GM21390 (cell line): ENCODE results near the gene STIP1.

ENCODE experiments used
- ATAC-seq: cut with Tn5 transposase; IDR thresholded peaks from one replicate; pipeline ENCODE4 v1.9.1; 2021; ENCODE audit not compliant: unreplicated experiment

STIP1 gene

DNA sequence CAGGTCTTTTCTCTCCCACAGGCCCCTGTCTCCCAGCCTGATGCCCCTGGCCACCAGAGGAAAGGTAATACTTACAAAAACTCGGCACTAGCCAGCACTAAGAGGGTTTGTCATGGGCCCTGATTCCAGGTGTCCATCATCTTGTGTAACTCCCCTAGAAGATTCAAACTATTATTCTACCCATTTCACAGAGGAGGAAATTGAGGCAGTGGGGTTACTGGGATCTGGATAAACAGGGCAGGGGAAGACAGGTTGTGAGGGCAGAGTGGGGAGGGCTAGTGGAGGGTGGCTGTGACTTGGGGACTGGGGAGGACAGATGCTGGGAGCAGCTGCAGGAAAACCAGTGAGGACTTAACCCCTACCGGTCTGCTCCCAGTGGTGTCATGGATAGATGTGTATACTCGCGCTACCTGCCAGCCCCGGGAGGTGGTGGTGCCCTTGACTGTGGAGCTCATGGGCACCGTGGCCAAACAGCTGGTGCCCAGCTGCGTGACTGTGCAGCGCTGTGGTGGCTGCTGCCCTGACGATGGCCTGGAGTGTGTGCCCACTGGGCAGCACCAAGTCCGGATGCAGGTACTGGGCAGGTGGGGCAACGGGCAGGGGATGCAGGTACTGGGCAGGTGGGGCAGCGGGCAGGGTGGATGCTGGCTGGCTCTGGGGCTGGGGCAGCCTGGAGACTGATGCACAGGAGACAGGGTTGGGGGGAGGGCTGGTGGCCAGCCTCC, 49.6 kb downstream of the STIP1 start:
- no peak for ATAC-seq

DNA sequence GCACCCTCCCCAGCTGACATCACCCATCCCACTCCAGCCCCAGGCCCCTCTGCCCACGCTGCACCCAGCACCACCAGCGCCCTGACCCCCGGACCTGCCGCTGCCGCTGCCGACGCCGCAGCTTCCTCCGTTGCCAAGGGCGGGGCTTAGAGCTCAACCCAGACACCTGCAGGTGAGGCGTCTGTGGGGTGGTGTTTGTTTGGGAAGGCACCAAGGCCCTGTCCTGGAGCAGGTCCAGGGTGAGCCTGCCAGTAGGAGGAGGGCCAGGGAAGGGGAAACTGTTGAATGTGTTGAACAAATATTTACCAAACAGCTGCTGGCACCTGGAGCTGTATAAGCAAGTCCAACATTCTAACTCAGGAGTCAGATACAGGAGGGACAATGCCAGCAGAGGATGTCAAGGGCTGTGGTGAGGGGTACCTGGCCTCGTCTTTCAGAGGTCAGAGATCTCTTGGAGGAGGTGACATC, 51.5 kb downstream of the STIP1 start:
- ATAC-seq = no peak

DNA sequence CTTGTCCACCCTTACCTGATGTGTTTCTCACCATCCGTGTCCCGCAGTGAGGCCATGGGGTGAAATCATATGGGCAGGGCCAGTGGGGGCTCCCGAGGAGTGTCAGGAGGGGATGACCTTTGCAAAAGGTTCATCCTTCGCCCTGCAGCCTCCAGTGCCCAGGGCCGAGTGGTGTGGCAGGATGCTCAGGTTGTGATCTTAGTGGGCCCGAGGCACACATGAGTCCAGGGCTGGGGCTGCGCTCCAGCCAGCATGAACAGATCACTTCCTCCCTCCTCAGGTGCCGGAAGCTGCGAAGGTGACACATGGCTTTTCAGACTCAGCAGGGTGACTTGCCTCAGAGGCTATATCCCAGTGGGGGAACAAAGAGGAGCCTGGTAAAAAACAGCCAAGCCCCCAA, 52.1 kb downstream of the STIP1 start:
- no peak for ATAC-seq

DNA sequence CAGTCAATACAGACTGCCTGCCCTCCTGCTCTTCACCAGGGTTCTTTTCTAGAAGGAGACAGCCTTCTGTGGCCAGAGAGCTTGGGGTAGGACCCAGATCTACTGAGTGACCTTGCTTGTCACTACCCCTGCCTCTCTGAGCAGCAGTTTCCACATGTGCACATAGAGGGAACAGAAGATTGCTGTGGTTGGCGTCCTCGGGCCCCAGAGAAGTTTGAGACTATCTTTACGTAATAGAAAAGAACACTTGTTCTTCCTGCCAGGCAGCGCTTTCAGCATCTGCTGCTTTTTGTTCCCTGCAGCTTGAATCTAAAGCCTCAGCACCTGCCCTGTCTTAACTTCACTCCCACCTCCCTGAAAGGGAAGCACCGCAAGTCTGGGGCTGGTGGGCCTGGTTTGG, 53.0 kb downstream of the STIP1 start:
- no peak for ATAC-seq

DNA sequence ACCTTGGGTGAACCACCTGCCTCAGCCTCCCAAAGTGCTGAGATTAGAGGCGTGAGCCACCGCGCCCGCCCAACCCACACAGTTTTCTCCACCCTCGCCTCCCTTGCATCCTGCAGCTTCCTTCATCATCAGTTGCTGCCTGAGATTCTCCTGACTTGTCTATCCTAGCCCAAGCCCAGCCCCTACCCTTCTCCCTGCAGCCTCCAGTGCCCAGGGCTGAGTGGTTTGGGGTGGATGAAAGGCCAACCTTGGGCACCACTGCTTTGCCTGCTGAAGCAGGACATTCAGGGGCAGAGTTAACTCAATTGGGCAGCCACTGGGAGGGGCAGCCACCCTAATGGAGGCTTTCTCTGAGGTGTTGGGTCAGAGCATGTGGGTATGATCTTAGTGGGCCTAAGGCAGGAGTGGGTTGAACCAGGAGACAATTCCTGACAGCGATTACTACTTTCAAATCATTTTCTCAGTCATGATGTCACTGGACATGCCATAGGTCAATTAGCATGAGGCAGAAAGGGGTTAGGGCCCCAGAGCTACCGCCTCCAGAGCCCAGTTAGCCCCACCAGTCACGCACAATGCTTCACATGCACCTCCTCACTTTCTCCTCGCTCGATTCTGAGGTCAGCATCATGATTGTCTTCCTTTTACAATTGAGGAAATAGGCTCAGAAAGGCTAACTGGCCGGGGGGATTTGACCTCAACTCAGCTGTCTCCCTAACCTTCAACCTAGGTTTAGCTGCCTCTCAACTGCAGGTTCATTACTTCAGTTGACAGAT, 53.9 kb downstream of the STIP1 start:
- ATAC-seq = no peak

DNA sequence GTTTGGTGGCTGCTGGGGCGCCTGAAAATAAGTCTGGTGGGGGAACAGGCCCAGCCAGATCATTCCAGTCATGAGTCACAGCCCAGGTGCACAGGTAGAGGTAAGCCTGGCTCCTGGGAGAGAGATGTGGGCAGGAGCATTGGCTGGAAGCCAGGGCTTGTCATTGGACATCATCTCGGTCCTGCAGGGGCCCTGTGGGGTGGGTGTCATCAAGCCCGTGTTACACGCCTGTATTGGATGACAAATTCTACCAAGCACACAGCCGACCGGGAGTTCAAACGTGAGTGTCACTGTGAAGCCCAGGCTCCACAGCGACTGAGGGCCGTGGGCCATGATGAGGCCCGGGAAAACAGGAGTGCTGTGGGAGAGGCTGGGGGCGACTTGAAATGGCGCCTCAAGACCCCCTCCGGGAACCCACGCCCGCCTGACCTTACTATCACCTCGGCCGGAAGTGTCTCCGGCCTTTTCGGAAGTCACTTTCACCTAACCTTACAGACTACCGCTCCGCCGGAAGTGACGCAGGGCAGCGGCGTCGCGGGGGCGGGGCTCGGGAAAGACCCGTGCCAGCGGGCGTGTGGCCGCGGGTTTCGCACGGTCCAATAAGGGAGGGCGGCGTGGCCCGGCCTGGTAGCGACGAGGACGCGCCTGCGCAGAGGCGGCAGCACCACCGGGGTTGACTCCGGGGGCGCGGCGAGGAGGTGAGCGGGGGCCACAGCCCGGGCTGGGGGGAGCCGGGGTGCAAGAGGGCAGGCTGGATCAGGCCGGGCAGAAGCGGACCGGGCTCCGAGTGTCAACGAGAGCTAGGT, 54.7 kb downstream of the STIP1 start, which contains the start of gene FKBP2:
Gene FKBP2, plus strand, starts transcription at position 661 of the 806 bp plus-strand sequence. CDS start 1,293 bp downstream, outside the sequence.
- ATAC-seq = peak; percentile 45

DNA sequence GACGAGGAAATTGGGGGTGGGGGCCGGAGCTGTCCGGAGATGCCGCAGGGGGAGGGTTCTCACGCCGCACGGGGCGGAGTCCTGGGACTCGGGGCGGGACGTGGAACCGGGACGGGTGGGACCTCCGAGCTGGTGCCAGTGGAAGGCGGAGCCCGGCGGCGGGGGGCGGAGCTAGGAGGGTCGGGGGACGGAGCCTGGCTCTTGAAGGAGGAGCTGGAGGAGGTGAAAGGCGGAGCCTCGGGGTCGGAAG, 55.2 kb downstream of the STIP1 start:
- ATAC-seq = peak; percentile 58

DNA sequence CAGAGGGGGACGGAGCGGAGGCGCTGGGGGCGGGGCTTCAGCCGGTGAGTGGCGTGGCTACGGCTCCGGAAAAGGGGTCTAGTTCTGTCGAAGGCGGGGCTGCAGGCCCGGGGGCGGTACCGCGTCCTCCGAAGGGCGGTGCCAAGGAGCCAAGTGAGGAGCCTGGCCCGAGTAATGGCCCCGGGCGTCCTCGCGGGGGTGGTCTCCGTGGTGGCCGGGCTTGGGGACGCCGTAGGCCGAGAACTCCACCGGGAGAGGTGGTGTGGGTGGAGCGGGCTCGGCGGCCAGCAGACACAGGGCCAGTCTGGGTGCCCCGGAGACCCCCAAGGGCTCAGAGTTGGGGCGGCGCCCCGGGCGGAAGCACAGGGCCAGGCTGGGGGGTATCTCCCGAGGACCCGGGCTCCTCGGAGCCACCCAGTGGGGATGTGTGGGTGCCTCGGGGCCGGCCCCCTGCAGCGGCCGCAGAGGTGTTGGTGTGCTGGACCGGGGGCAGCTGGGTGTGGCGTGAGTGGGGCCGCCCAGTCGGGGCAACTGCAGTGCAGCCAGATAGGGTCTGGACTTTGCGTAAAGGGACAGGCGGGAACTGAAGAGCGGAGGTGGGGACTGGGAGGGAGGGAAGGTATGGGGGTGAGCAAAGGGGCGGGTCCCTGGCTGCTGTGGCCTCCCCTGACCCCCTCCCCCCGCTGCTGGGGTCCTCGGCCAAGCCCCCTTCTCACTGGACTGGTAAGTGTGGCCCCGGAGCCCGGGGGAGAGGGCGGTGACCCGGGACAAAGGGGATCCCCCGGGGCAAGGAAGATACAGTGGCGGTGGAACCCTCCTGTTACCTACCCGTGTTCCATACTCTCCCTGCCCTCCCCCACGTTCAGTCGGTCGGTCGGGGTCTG, 55.8 kb downstream of the STIP1 start:
- peak; percentile 59 for ATAC-seq

DNA sequence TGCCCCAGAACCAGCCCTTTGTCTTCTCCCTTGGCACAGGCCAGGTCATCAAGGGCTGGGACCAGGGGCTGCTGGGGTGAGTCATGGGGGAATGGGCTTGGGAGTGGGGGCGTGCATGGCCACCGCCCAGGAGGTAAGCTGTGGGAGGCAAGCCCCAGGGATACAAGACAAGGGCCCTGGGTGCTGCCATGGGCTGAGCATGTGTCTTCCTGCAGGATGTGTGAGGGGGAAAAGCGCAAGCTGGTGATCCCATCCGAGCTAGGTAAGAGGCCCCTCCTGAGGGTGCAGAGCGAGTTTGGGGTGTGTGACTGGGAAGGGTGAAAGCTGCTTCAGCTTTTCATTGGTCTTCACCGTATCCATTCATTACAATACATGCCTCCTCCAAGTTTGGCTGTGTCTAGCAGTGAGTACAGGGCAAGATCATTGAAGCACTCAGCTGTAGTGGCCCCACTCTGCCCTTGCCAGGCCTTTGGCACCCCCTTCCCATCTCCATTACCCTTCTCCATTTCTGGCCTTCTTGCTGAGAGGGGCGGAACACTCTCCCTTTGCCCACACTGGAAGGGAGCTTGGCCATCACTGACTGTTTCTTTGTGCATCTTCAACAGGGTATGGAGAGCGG, 57.4 kb downstream of the STIP1 start:
- no peak for ATAC-seq

DNA sequence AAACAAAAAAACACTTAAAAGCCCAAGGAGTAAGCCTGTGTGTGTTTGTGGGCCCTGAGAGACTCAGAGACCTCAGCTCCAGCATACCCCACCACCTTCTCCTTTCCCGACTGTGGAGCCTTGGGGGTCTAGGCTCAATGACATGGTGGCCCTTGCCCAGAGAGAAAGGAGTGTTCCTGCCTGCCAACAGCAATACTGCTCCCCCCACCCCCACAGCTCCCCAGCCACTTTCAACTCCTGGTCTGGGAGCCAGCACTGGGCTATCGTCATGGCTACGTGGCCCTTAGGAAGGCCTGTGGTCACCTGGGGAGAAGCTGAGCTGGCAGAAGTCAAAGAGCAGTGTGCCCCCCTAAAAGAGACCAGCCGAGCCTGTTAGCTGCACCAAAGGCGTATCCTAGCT, 58.1 kb downstream of the STIP1 start:
- no peak for ATAC-seq

DNA sequence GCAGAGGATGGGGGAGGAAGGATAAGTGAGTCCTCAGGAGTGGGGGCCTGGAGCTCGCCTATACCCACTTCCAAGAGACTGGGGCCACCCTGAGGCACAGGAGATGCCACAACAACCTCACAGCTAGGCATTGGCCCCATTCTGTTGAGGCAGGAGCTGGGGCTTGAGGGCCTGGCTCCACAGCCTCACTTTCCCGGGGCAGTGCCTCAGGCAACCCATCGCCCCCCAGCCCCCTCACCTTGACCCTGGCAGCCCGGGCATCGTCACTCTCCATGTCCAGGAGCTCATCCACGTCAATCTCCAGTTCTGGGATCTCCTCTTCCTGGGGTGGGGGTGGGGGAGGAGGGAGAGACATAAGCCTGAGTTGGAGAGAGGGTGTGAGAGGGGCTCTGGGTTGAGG, 59.0 kb downstream of the STIP1 start:
- ATAC-seq = no peak

DNA sequence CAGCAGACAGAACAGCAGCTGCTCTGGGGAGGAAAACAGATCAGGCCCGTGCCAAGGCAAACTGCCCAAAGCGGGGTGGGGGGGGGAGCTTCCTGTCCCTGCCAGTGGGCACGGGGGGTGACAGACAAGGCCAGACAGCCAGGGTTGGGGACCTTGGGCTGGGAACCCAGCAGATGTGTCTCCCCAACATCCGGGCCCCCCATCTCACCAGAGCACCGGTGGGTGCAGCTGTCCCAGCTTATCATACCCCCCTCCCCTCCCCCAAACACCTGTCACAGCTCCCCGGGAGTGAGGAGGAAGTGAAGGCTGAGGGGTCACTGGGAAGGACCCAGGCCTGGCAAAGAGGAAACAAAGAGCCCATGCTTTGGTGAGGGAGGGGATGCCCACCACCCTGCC, 59.4 kb downstream of the STIP1 start:
- ATAC-seq = no peak

DNA sequence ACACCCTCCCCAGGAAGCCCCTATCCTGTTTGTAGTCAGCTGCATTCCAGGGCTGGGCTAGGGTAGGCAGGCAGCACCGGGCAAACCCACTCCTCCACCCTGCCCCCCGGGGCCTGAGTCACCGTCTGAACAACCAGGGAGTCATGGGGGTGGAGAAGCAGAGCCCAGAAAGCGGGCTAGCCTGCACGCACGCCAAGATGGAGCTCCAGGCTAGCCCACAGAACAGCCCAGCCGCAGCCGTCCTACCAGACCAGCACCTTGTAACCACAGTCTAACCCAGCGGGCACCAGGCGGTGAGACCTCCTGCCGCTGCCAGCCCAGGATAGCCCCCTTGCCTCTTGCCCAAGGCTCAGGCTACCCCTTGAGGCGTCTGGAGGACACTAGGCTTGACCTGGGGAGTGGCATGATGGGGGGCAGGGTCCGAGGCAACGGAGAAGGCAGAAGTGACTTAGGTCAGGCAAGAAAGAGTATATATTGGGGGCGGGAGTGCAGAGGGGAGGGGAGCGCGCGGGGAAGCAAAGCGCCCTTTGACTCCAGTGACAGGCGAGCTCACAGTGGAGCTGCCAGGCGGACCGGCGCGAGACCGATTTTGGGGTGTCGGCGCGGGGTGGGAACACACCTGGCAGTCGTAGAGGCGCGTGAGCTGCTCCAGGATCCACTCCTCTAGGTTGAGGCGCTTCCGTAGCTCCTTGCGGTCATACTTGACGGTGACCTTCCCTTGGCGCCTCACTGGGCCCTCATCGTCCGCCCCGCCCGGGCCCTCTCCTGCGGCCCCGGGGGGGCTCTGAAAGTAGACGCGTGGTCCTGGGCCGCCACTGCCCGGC, 60.0 kb downstream of the STIP1 start:
- no peak for ATAC-seq

DNA sequence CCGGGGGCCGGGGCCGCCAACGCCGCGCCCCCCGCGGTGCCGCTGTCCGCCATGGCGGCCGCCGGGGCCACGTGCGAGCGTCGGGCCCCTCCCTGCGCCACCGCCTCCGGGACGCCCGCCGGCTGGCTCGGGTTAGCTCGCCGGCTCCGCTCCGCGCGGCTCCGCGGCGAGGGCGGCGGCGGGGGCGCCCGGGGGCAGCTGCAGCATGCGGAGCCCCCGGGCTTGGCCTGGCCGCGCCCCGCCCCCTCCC, 60.6 kb downstream of the STIP1 start:
- peak; percentile 6 for ATAC-seq

DNA sequence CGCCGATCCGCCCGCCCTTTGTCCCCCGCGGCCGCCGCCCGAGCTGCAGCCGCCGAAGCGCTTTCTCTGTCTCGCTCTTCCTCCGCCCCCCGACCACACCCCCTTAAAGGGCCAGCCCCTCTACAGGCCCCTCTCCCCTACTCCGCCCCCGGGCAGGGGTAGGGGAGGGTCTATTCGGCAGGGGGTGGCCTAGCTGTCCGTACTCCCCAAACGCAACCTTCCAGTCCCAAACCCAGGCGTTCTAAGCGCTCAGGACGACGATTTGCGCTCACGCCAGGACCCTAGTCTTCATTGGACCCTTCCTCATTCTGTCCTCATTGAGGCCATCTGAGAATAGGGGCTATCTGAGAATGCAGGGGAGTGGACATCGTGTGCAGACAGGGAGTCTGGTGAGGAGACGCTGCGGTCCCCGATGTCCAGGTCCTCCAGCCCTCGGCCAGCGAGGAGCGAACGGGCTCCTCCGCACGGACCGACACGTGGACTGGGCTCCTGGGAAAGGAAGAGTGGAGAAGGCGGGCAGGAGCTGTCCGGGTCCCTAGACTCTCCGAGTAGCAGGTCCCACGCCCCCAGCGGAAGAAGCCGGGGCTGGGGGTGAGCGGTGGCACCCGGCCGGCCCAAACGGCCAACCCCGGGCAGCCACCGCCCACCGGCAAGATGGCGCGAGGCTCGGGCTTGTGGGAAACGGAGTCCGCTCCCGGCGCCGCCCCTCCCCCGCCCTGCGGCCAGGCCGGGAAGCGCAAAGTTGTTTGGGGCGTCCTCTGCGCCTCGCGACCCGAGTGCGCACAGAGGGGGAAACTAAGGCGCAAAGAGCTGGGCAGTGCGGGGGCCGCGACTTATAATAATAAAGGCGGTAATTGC, 61.1 kb downstream of the STIP1 start, which contains the start of gene PPP1R14B:
Gene PPP1R14B, minus strand, starts transcription at position 73 of the 858 bp plus-strand sequence. CDS start 270 bp downstream, outside the sequence.
- peak; percentile 35 for ATAC-seq

DNA sequence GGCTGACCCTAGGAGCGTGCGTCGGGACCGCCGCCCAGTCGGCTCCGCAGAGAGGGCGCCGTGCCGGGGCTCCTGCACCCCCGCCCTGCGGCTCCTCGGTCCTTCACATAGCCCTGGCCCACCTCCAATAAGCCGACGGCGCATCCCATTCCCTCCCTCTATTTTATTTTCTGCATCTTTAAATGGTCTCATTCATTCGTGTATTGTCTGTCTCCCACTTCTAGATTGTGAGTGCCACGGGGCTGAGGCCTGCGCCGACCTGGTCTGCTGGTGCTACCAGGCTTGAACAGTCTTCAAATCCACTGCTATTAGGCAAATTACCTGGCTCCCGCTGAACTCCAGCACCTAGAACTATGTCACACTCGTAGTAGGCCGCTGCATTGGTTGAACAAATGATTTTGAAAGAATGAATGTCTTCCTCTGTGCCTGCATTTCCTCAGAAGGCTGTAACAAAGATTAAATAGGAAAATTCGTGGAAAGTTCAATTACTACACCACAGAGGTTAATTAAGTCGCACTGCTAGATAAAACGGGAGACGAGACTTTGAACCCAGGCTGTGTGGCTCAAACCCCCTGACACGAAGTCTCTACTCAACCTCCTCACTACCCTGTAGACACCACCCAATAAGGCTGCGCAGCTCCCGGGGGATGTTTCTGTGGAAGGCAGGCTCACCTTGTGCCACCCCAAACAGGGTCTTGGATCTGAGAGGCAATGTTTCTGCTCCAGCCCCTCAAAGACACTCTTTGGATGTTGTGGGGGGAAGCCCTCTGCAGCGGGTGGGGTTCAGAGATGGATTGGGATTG, 62.0 kb downstream of the STIP1 start:
- ATAC-seq = no peak

DNA sequence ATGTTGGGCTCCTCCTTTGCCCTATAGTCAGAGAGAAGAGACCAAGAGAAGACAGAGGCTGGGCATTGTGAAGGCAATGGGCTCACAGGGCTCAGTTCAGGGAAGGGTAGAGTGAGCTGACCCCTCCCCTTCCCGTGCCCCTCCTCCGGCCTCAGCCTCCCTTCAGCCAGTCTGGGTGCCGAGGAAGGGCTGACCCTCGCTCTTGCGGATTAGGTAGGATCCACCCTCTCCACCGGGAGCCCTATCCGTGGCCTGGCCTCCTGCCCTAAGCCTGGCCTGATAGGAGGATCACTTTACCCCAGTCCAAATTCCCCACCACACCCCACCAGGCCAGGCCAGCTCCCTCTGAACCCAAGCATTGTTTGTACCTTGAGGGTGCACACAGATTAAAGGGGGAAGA, 62.6 kb downstream of the STIP1 start:
- no peak for ATAC-seq

DNA sequence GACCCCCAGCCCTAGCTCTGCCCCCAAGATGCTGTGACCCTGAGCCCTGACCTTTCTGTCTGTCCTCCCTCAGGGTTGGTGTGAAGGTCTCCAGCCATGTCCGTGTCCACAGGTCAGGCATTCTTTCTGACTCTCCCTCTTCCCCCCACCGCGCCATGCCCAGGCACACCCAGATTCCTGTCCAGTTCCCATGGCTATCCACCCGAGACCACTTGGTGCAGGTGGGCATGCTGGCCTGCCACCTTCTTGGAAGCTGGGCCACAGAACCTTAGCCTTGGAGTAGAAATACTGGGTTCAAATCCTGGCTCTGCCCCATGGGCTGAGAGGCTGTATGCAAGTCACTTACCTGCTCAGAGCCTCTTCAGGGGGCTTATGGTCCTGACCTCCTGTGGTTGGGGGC, 63.1 kb downstream of the STIP1 start:
- no peak for ATAC-seq
